ENCODE measurements around the gene EMID1. TPM values are rescaled to one million over a fixed set of nuclear protein-coding genes. Genes with fewer than 3 reads are reported as not detected.

EMID1 gene
- total RNA-seq, 3 donors from 2014 or later (not counting 1 experiment from before 2014, with no cell fraction given) = 0.59 to 1.3 (median 0.65) TPM

DNA sequence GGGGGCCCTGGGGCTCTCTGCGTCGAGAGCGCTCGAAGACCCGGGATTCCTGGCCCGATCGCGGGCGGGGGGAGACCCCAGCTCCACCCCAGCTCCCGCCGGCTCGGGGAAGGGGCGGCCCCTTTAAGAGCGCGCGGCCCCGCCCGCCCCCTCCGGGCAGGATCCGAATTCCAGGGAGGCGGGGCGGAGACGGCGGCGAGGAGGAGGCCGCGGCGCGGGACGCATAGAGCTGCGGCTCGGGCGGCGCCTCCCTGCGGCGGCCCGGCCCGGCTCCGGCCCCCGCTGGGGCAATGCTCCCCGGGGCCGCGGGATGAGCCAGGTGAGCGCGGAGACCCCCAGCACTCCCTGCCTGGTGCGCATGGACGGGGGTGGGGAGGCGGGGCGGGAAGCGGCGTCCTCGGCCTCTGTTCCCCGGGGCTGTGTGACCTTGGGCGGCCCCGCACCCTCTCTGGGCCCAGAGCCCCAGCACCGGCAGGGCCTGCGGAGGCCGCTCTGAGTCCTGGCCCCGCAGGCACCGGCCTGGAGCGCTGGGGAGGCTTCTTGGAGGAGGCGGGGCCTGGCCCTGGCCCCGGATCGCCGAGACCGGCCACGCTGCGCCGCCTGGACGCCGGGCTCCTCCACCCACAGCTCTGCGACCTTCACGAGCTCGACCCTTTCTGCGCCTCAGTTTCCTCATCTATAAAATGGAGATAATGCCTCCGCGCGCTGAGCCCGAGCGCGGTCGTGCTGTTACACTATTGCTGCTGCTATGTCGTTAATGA lies 101.3 kb downstream of the EMID1 start:
- peak overlapping the region; percentile 84 for H3K4me3 Mint-ChIP-seq
- intact Hi-C loops (cut with micrococcal nuclease) = loop anchor here (1.0 kb wide), 1 partner anchor 19 kb away; no protein-coding TSS in a partner anchor
- DNase-seq (peak in 1 of 2 donors; percentile 52), ATAC-seq (peak in 2 of 3 donors; percentile 22 to 46)
- no peaks in the 10 kb centered on the region for H3K9me3 Mint-ChIP-seq
- peaks cover 13% of the 10 kb centered on the region for H3K27me3 ChIP-seq (ENCODE audit: control insufficient read depth, insufficient read depth, low read length)
- TF ChIP-seq CTCF (IDR thresholded peaks at IDR 0.05) = no peak
- H3K4me1 Mint-ChIP-seq = peaks cover 0 to 16% of the 10 kb centered on the region in 2 donors
- H3K36me3 Mint-ChIP-seq = no peaks in the 10 kb centered on the region
- H3K4me1 ChIP-seq (ENCODE audit: control insufficient read depth, insufficient read depth, low read length) = peaks cover 32% of the 10 kb centered on the region
- H3K4me3 ChIP-seq (ENCODE audit: low read length) = peak overlapping the region; percentile 46
- H3K9me3 ChIP-seq (ENCODE audit: control insufficient read depth, insufficient read depth, low read length) = no peaks in the 10 kb centered on the region
- no peak overlapping the region for H3K27ac ChIP-seq (ENCODE audit: low read length)
- no peaks in the 10 kb centered on the region for H3K36me3 ChIP-seq (ENCODE audit: control insufficient read depth, insufficient read depth, low read length)
- 18% methylated on average over 83 of the region's 83 CpGs for WGBS (ENCODE audit: insufficient coverage)
- peak overlapping the region in 1 of 2 donors; percentile 45 for H3K27ac Mint-ChIP-seq
- peaks cover under 1 to 29% of the 10 kb centered on the region in 2 donors for H3K27me3 Mint-ChIP-seq (ENCODE audit: low read depth in 2 of 2)

GRCh38 chr22:29307596-29308147 lies 102.0 kb downstream of the EMID1 start:
- Histone ChIP-seq H3K27ac (ENCODE audit: low read length) (no peak overlapping the region), H3K9me3 (ENCODE audit: control insufficient read depth, insufficient read depth, low read length) (no peaks in the 10 kb centered on the region), H3K27me3 (ENCODE audit: control insufficient read depth, insufficient read depth, low read length) (peaks cover 20% of the 10 kb centered on the region), H3K4me1 (ENCODE audit: control insufficient read depth, insufficient read depth, low read length) (peaks cover 32% of the 10 kb centered on the region), H3K36me3 (ENCODE audit: control insufficient read depth, insufficient read depth, low read length) (no peaks in the 10 kb centered on the region), H3K4me3 (ENCODE audit: low read length) (no peak overlapping the region)
- no peak for DNase-seq
- peak overlapping the region; percentile 84 for H3K4me3 Mint-ChIP-seq
- H3K27me3 Mint-ChIP-seq (ENCODE audit: low read depth in 2 of 2) = peaks cover 7 to 33% of the 10 kb centered on the region in 2 donors
- no peak for TF ChIP-seq CTCF (IDR thresholded peaks at IDR 0.05)
- ATAC-seq = no peak
- H3K27ac Mint-ChIP-seq = no peak overlapping the region
- intact Hi-C loops (cut with micrococcal nuclease) = loop anchor here (1.0 kb wide), 1 partner anchor 19 kb away; no protein-coding TSS in a partner anchor
- 89% methylated on average over 20 of the region's 20 CpGs for WGBS (ENCODE audit: insufficient coverage)
- H3K36me3 Mint-ChIP-seq = no peaks in the 10 kb centered on the region
- H3K9me3 Mint-ChIP-seq = no peaks in the 10 kb centered on the region
- H3K4me1 Mint-ChIP-seq = peaks cover 0 to 16% of the 10 kb centered on the region in 2 donors

DNA sequence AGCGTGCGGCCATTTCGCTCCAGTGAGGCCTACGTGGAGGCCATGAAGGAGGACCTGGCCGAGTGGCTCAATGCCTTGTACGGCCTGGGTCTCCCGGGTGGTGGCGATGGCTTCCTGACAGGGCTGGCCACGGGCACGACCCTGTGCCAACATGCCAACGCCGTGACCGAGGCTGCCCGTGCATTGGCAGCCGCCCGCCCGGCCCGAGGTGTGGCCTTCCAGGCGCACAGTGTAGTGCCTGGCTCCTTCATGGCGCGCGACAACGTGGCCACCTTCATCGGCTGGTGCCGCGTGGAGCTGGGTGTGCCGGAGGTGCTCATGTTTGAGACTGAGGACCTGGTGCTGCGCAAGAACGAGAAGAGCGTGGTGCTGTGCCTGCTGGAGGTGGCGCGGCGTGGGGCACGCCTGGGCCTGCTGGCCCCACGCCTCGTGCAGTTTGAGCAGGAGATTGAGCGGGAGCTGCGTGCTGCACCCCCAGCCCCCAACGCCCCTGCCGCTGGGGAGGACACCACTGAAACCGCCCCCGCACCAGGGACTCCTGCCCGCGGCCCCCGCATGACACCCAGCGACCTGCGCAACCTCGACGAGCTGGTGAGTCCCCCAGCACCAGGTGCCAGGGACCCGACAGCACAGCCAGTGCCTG lies 102.6 kb downstream of the EMID1 start:
- peak overlapping the region; percentile 25 for H3K4me3 Mint-ChIP-seq
- Histone ChIP-seq H3K36me3 (ENCODE audit: control insufficient read depth, insufficient read depth, low read length) (no peaks in the 10 kb centered on the region), H3K27ac (ENCODE audit: low read length) (no peak overlapping the region), H3K27me3 (ENCODE audit: control insufficient read depth, insufficient read depth, low read length) (peaks cover 21% of the 10 kb centered on the region), H3K9me3 (ENCODE audit: control insufficient read depth, insufficient read depth, low read length) (no peaks in the 10 kb centered on the region), H3K4me3 (ENCODE audit: low read length) (no peak overlapping the region), H3K4me1 (ENCODE audit: control insufficient read depth, insufficient read depth, low read length) (peaks cover 32% of the 10 kb centered on the region)
- peaks cover 8 to 35% of the 10 kb centered on the region in 2 donors for H3K27me3 Mint-ChIP-seq (ENCODE audit: low read depth in 2 of 2)
- H3K27ac Mint-ChIP-seq = no peak overlapping the region
- ATAC-seq = no peak
- H3K4me1 Mint-ChIP-seq = peaks cover 0 to 19% of the 10 kb centered on the region in 2 donors
- no peaks in the 10 kb centered on the region for H3K9me3 Mint-ChIP-seq
- TF ChIP-seq CTCF (IDR thresholded peaks at IDR 0.05) = no peak
- no peaks in the 10 kb centered on the region for H3K36me3 Mint-ChIP-seq
- intact Hi-C loops (cut with micrococcal nuclease) = no loop called here
- WGBS (ENCODE audit: insufficient coverage) = 90% methylated on average over 50 of the region's 50 CpGs
- no peak for DNase-seq

Measured in natural killer cell (primary cell).